Endometrium (tissue), 2 donors: ENCODE measurements around the gene RNASE4.

Experiments
- FAIRE-seq: peaks from 2 replicates; lab custom pipeline; 2012; peaks lifted over from hg19 to GRCh38; lab: Jason Lieb, UNC
- donor health status: control.
- donor health status: control.

The RNASE4 gene

DNA sequence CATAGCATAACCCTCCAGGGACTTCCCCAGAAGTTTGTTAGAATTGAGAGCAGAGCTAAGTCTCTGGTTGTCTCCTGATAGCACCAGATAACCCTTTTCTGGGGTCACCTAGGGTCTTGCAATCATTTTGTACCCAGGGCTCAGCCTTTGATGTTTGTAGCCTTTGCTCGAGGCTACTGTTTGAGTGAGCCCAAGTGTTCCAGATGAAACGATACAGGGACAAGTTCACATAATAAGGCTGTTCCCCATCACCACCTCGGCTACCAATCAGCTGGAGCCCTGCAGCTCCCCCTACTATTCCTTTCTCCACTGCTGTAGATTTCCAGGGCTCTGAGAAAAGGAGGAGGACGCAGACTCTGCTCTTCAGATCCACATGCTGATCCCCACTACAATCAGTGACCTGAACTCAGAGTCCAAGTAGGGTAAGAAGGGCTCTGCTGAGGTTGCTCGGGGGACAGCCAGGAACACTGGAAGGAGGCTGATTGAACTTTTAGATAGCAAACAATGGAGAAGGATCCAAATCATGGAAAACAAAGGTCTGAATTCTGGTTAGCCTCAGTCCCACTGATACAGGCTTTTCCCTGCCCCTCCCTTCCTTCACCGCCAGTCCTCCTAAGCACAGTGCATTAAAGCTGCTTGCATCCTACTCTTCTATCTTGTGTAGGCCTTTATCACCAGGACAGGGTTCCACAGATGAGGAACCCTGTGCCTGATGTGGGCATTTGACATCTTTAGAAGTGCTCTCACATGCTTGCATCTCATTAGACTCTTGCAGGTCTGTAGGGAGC is 61.4 kb downstream of the RNASE4 start, which contains the start of gene EDDM3A:
Gene EDDM3A (plus strand): TSS at position 317 of the 788 bp plus-strand sequence. CDS start 1,694 bp downstream, outside the sequence.
- FAIRE-seq: no peak

DNA sequence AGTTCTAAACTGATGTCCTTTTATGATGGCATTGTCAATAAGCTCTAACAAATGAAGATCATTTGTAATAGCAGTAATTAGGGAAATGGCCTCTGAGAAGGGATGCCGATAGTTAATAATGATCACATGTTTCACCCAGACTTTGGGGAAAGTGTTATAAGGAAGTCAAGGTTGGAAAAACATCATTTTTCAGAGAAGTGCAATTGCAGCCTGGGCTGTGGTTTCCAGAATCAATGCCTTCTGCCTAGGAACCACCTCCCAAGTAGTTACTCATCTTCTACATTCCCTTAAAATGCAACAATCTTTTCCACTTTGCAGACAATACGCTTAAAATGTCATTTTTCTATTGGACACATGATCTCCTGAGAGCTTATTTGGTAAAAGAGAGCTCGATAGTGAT is 62.2 kb downstream of the RNASE4 start:
- FAIRE-seq: no peak

DNA sequence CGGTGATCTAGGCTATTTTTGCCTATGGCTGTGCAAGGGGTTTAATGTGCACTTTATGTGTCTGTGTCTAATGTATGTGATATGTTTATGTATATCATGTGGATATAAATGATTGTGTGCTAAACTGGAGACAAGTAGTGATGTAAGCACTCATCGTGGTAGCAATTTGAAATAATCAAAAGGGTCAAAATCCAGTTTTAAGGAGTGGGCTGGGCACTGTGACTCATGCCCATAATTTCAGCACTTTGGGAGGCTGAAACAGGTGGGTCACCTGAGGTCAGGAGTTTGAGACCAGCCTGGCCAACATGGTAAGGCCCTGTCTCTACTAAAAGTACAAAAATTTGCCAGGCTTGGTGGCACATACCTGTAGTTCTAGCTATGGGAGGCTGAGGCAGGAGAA is 64.1 kb downstream of the RNASE4 start:
- no peak for FAIRE-seq

- FAIRE-seq: no peak
Observed at GRCh38 chr14:20750194-20750593, 65.8 kb downstream of the RNASE4 start.
